Neuronal stem cell (in vitro differentiated cells): ENCODE measurements around the gene UNC13C.

Source experiments
- DNase-seq: peaks from one replicate; pipeline ENCODE4 v3.0.0-alpha.2; 2013; ENCODE audit warnings: low spot score
- H2AFZ ChIP-seq: one replicate; pipeline ENCODE4 v1.6.1; 2013; ENCODE audit warnings: mild to moderate bottlenecking, low read length, inconsistent platforms
- H2AK5ac ChIP-seq: 2 replicates; pipeline ENCODE4 v1.6.1; 2013; ENCODE audit warnings: low read depth, mild to moderate bottlenecking, inconsistent platforms, low read length, moderate library complexity, mixed read lengths
- H2BK120ac ChIP-seq: 2 replicates; pipeline ENCODE4 v1.6.1; 2013; ENCODE audit warnings: low read depth, mild to moderate bottlenecking, inconsistent platforms, low read length, moderate library complexity, mixed read lengths
- H2BK12ac ChIP-seq: one replicate; pipeline ENCODE4 v1.6.1; 2013; ENCODE audit warnings: low read length, inconsistent platforms
- H2BK15ac ChIP-seq: 2 replicates; pipeline ENCODE4 v1.6.1; 2013; ENCODE audit warnings: mild to moderate bottlenecking, low read length, inconsistent platforms, mixed read lengths
- H2BK5ac ChIP-seq: one replicate; pipeline ENCODE4 v1.6.1; 2013; ENCODE audit warnings: inconsistent platforms, mild to moderate bottlenecking, low read length, moderate library complexity
- H3K14ac ChIP-seq: one replicate; pipeline ENCODE4 v1.6.1; 2013; ENCODE audit warnings: low read length, inconsistent platforms
- H3K18ac ChIP-seq: 2 replicates; pipeline ENCODE4 v1.6.1; 2013; ENCODE audit warnings: low read length, inconsistent platforms
- H3K23ac ChIP-seq: 2 replicates; pipeline ENCODE4 v1.6.1; 2013; ENCODE audit warnings: low read depth, mild to moderate bottlenecking, mixed read lengths, low read length, inconsistent platforms; ENCODE audit not compliant: poor library complexity
- H3K27ac ChIP-seq: replicated peaks from 3 replicates; pipeline ENCODE4 v1.5.1; 2013; ENCODE audit warnings: low read length, inconsistent platforms
- H3K27me3 ChIP-seq, 3 experiments: 2 replicates each; pipeline ENCODE4 v1.6.1; 2013; ENCODE audit warnings: low read length in 3 of 3, mild to moderate bottlenecking in 2 of 3, inconsistent platforms in 1 of 3, low read depth in 1 of 3, mixed read lengths in 1 of 3, moderate library complexity in 1 of 3; ENCODE audit not compliant: control insufficient read depth in 3 of 3, insufficient read depth in 3 of 3
- H3K36me3 ChIP-seq, 2 donors: replicated peaks in 1 of 2; 2 replicates each; pipeline ENCODE4 v1.6.1; 2013; ENCODE audit warnings: low read length in 2 of 2; ENCODE audit not compliant: control insufficient read depth in 2 of 2, insufficient read depth in 2 of 2
- H3K4ac ChIP-seq: 2 replicates; pipeline ENCODE4 v1.6.1; 2013; ENCODE audit warnings: inconsistent platforms, mild to moderate bottlenecking, low read length, moderate library complexity
- H3K4me1 ChIP-seq, 2 donors: 1 replicate in 1 of 2; 2 replicates in 1 of 2; pipeline ENCODE4 v1.6.1; 2013; ENCODE audit warnings: low read length in 2 of 2, low read depth in 1 of 2; ENCODE audit not compliant: control insufficient read depth in 2 of 2, insufficient read depth in 1 of 2
- H3K4me2 ChIP-seq: one replicate; pipeline ENCODE4 v1.6.1; 2013; ENCODE audit warnings: mild to moderate bottlenecking, low read length, inconsistent platforms; ENCODE audit not compliant: insufficient read depth, poor library complexity, severe bottlenecking
- H3K4me3 ChIP-seq, 2 donors: 2 replicates each; pipeline ENCODE4 v1.5.1; 2013; ENCODE audit warnings: low read length in 2 of 2, mild to moderate bottlenecking in 2 of 2, inconsistent platforms in 1 of 2, moderate library complexity in 1 of 2
- H3K79me1 ChIP-seq: one replicate; pipeline ENCODE4 v1.6.1; 2013; ENCODE audit warnings: low read depth, mild to moderate bottlenecking, inconsistent platforms, low read length, moderate library complexity
- H3K9ac ChIP-seq: one replicate; pipeline ENCODE4 v1.6.1; 2013; ENCODE audit warnings: mild to moderate bottlenecking, low read depth, low read length, inconsistent platforms; ENCODE audit not compliant: poor library complexity
- H3K9me3 ChIP-seq, 2 donors: replicated peaks in 1 of 2; 2 replicates each; pipeline versions ENCODE3 to v1.6.1; 2013; ENCODE audit warnings: low read length in 2 of 2, mild to moderate bottlenecking in 2 of 2, inconsistent platforms in 1 of 2, low read depth in 1 of 2, mixed read lengths in 1 of 2, moderate library complexity in 1 of 2; ENCODE audit not compliant: control insufficient read depth in 2 of 2, insufficient read depth in 1 of 2
- H4K8ac ChIP-seq: one replicate; pipeline ENCODE4 v1.6.1; 2013; ENCODE audit warnings: low read depth, mild to moderate bottlenecking, inconsistent platforms, low read length, moderate library complexity
- H4K91ac ChIP-seq: one replicate; pipeline ENCODE4 v1.6.1; 2013; ENCODE audit warnings: low read length, low read depth, mild to moderate bottlenecking, inconsistent platforms; ENCODE audit not compliant: poor library complexity
- whole genome bisulfite sequencing, 2 donors: extraction: QIAGEN DNeasy Blood & Tissue Kit; methylation state at CpG; one replicate each; pipeline ENCODE4 v1.1.7; 2013; ENCODE audit warnings: missing lambda C conversion rate in 2 of 2, mixed read lengths in 1 of 2; ENCODE audit not compliant: insufficient read length in 2 of 2, insufficient replicate concordance in 1 of 2; ENCODE audit errors: extremely low coverage in 2 of 2; 5-methylcytosine and 5-hydroxymethylcytosine counted together

The UNC13C gene

DNA sequence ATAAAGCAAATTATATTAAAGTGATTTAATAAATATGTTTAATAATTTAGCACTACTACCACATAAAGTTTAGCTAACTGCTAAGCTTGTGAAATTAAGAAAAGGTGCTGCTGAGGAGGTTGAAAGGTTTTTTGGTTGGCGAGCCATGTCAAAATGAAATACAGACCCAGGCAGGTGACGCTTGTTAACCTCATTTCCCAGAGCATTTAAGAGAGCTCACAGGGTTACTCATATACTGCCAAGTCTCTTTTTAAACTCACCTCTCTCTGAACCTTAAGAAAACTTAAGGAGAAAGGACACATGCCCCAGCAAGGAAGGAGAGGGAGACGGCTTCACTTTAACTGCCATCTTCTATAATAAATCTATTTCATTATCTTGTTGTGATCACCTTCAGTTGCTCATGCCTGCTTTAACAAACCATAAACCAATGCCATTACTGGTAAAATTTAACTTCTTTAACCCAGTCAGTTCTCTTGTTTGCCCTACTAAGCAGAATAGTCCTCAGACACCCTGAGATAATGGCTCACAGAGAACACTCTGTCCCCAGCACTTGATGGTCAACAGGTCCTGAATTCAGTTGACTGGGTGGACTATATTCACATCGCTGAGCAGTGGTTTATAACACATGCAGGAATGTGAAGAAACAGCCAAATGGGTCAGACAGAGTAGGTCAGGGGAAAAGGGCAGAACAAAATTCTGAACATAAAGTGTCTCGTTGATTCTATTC is 540.1 kb downstream of the UNC13C start:
- no peak overlapping the region for H2BK120ac ChIP-seq
- no peak overlapping the region for H3K23ac ChIP-seq
- H3K4me3 ChIP-seq = no peak overlapping the region
- no peak overlapping the region for H2AK5ac ChIP-seq
- no peaks in the 10 kb centered on the region for H3K36me3 ChIP-seq
- H3K27ac ChIP-seq = no peak overlapping the region
- no peak overlapping the region for H3K9ac ChIP-seq
- DNase-seq = no peak
- H3K9me3 ChIP-seq = no peaks in the 10 kb centered on the region
- no peaks in the 10 kb centered on the region for H3K27me3 ChIP-seq
- no peak overlapping the region for H2BK5ac ChIP-seq
- no peak overlapping the region for H2BK15ac ChIP-seq
- H4K91ac ChIP-seq = no peak overlapping the region
- H3K4me2 ChIP-seq = no peak overlapping the region
- H3K79me1 ChIP-seq = no peaks in the 10 kb centered on the region
- no peaks in the 10 kb centered on the region for H3K4me1 ChIP-seq
- H3K4ac ChIP-seq = no peak overlapping the region
- H3K18ac ChIP-seq = no peak overlapping the region
- H2AFZ ChIP-seq = no peak overlapping the region
- H4K8ac ChIP-seq = no peak overlapping the region
- WGBS, 2 donors = no CpG with 5 or more reads among the region's 5 CpGs
- no peak overlapping the region for H2BK12ac ChIP-seq
- H3K14ac ChIP-seq = no peak overlapping the region

DNA sequence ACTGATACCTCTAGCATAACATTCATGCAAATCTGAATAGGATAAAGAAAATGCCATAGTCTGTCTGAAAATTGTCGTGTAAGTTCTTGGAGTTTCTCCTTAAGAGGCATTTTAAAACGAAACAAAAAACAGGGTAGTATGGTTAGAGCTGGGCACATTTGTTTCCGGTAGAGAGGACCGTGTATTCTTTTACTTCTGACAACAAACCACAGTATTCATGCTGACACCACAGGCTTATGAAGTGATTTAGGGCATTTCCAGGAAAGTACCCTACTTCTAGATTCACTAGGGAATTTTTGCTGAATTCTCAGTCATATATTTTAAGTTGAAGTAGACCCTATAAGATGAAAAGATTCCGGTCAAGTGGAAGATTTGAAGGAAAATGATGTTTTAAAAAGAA is 541.3 kb downstream of the UNC13C start:
- no peak overlapping the region for H3K9ac ChIP-seq
- H3K79me1 ChIP-seq = no peaks in the 10 kb centered on the region
- H3K36me3 ChIP-seq = no peaks in the 10 kb centered on the region
- no peak overlapping the region for H3K18ac ChIP-seq
- no peak overlapping the region for H3K14ac ChIP-seq
- H2AK5ac ChIP-seq = no peak overlapping the region
- H2AFZ ChIP-seq = no peak overlapping the region
- no peaks in the 10 kb centered on the region for H3K27me3 ChIP-seq
- no peak overlapping the region for H2BK15ac ChIP-seq
- no peak overlapping the region for H2BK12ac ChIP-seq
- H3K4me1 ChIP-seq = no peaks in the 10 kb centered on the region
- H3K4me2 ChIP-seq = no peak overlapping the region
- H4K91ac ChIP-seq = no peak overlapping the region
- H4K8ac ChIP-seq = no peak overlapping the region
- no peak overlapping the region for H2BK120ac ChIP-seq
- no peaks in the 10 kb centered on the region for H3K9me3 ChIP-seq
- no CpG with 5 or more reads among the region's 5 CpGs for WGBS, 2 donors
- H3K23ac ChIP-seq = no peak overlapping the region
- no peak overlapping the region for H3K4ac ChIP-seq
- no peak overlapping the region for H3K27ac ChIP-seq
- DNase-seq = no peak
- H3K4me3 ChIP-seq = no peak overlapping the region
- no peak overlapping the region for H2BK5ac ChIP-seq

DNA sequence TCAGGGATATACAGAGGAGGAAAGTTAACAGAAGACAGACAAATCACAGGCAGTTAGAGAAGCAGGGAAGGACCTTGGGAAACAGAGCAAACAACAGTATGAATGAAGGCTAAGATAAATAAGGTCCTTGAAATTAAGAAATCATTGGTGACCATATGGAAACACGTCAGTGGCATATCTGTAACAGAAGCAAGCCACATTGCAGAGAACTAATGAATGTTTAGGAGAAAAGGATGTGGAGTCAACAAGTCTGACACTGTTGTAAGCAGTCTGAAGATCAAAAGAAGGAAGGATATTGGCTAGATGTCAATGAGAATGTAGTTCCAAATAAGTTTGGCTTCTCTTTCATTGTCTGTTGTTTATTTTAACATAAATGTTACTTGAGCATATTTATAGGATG is 542.4 kb downstream of the UNC13C start:
- DNase-seq = no peak
- no peak overlapping the region for H2BK12ac ChIP-seq
- WGBS, 2 donors = no CpG with 5 or more reads among the region's 1 CpG
- no peak overlapping the region for H3K4me2 ChIP-seq
- no peak overlapping the region for H3K18ac ChIP-seq
- H3K23ac ChIP-seq = no peak overlapping the region
- no peak overlapping the region for H4K8ac ChIP-seq
- no peaks in the 10 kb centered on the region for H3K27me3 ChIP-seq
- H2BK120ac ChIP-seq = no peak overlapping the region
- no peak overlapping the region for H4K91ac ChIP-seq
- no peaks in the 10 kb centered on the region for H3K4me1 ChIP-seq
- no peak overlapping the region for H3K14ac ChIP-seq
- H3K4ac ChIP-seq = no peak overlapping the region
- H3K9me3 ChIP-seq = no peaks in the 10 kb centered on the region
- H3K79me1 ChIP-seq = no peaks in the 10 kb centered on the region
- no peak overlapping the region for H3K9ac ChIP-seq
- no peaks in the 10 kb centered on the region for H3K36me3 ChIP-seq
- no peak overlapping the region for H2BK5ac ChIP-seq
- H2AFZ ChIP-seq = no peak overlapping the region
- H2BK15ac ChIP-seq = no peak overlapping the region
- no peak overlapping the region for H2AK5ac ChIP-seq
- H3K4me3 ChIP-seq = no peak overlapping the region
- H3K27ac ChIP-seq = no peak overlapping the region

DNA sequence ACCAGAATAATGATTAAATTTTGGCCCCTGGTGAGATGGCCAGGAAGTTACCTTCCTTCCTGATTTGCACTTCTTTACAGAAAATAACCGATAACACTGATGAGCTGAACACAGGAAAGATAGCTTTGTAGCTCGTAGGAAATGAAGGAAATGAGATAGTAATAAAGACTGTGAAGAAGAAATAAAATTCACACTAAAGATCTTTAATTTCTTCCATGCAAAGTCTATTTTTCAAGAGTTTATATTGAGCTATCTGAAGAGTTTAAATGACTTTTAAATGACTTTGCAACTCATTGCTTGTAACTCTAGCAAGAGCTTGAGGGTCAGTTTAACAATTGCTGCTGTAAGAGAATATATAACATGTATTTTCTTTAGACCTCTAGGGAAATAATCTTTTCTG is 543.0 kb downstream of the UNC13C start:
- Histone ChIP-seq H3K14ac (no peak overlapping the region), H3K4ac (no peak overlapping the region), H3K79me1 (no peaks in the 10 kb centered on the region), H3K23ac (no peak overlapping the region), H2BK120ac (no peak overlapping the region), H2BK5ac (no peak overlapping the region), H3K4me3 (no peak overlapping the region), H3K4me1 (no peaks in the 10 kb centered on the region), H4K8ac (no peak overlapping the region), H2BK15ac (no peak overlapping the region), H4K91ac (no peak overlapping the region), H3K27ac (no peak overlapping the region), H3K36me3 (no peaks in the 10 kb centered on the region), H2BK12ac (no peak overlapping the region), H3K27me3 (no peaks in the 10 kb centered on the region), H3K9me3 (no peaks in the 10 kb centered on the region), H3K4me2 (no peak overlapping the region), H2AK5ac (no peak overlapping the region), H3K9ac (no peak overlapping the region), H2AFZ (no peak overlapping the region), H3K18ac (no peak overlapping the region)
- no peak for DNase-seq
- no CpG with 5 or more reads among the region's 2 CpGs for WGBS, 2 donors
